HepG2 (cell line): ENCODE results near the gene SMARCA2.

ENCODE experiments used
- FOXA1 ChIP-seq, 2 experiments: fragments of 450-650 bp in 1 of 2; sonication (generic) in 1 of 2; formaldehyde crosslinking in 1 of 2; IDR thresholded peaks; 2 replicates each; pipeline versions ENCODE4 v1.4.0 to v1.6.1; 2016 to 2020; ENCODE audit warnings: missing genetic modification reagents in 1 of 2
- SP1 ChIP-seq, 2 experiments: fragments of 450-650 bp in 1 of 2; sonication (generic) in 1 of 2; formaldehyde crosslinking in 1 of 2; IDR thresholded peaks; 2 replicates each; pipeline versions ENCODE4 v1.4.0 to v1.6.1; 2016 to 2020; ENCODE audit warnings: missing genetic modification reagents in 1 of 2

- TF ChIP-seq SP1 (IDR thresholded peaks at IDR 0.05) (no peak), SP1 (CRISPR knock-in tag; IDR thresholded peaks at IDR 0.05) (no peak), FOXA1 (IDR thresholded peaks at IDR 0.05) (no peak), FOXA1 (CRISPR knock-in tag; IDR thresholded peaks at IDR 0.05) (no peak)
Measured at GRCh38 chr9:2023532-2023931, 8.4 kb downstream of the SMARCA2 start.
